WTC11 (cell line): Measurements from ENCODE around the gene AKAP11. TPM values are rescaled to one million over a fixed set of nuclear protein-coding genes. Genes with fewer than 3 reads are reported as not detected.
A peak's percentile ranks its signal among the peaks of the same experiment; 100 is the strongest.

Experiments used
- ATAC-seq: fragments of 200-7000 bp; cut with Tn5 transposase; 2 replicates; pipeline ENCODE4 v1.10.0; 2021; ENCODE audit warnings: mild to moderate bottlenecking, moderate library complexity
- CTCF ChIA-PET: fragments of 300-600 bp; sonication (Branson Sonifier 250); formaldehyde crosslinking; loops from one replicate; lab custom pipeline; 2021; ENCODE audit warnings: antibody characterized with exemption; lab: Charles Lee
- POLR2A ChIA-PET: fragments of 350-600 bp; sonication (Branson Sonifier 250); formaldehyde crosslinking; loops from one replicate; lab custom pipeline; 2021; ENCODE audit warnings: antibody characterized with exemption; lab: Charles Lee
- DNase-seq: peaks from one replicate; pipeline ENCODE4 v3.0.0; 2021; ENCODE audit warnings: low spot score
- H3K27ac Mint-ChIP-seq: 2 replicates; pipeline ENCODE4 v1.8.0; 2021; ENCODE audit warnings: mixed read lengths
- H3K27me3 Mint-ChIP-seq: 2 replicates; pipeline ENCODE4 v1.8.0; 2021; ENCODE audit warnings: low read depth, mild to moderate bottlenecking, moderate library complexity, mixed read lengths
- H3K36me3 Mint-ChIP-seq: 2 replicates; pipeline ENCODE4 v1.8.0; 2021; ENCODE audit warnings: mixed read lengths
- H3K4me1 Mint-ChIP-seq: 2 replicates; pipeline ENCODE4 v1.8.0; 2022; ENCODE audit warnings: mixed read lengths
- H3K4me3 Mint-ChIP-seq: 2 replicates; pipeline ENCODE4 v1.8.0; 2021; ENCODE audit warnings: mild to moderate bottlenecking, moderate library complexity, mixed read lengths
- H3K9me3 Mint-ChIP-seq: 2 replicates; pipeline ENCODE4 v1.8.0; 2021; ENCODE audit warnings: mixed read lengths
- ATF1 ChIP-seq: sonication (generic); formaldehyde crosslinking; IDR thresholded peaks from 2 replicates; pipeline ENCODE4 v1.8.1; 2023; ENCODE audit warnings: mild to moderate bottlenecking, moderate library complexity, missing genetic modification reagents
- CBFB ChIP-seq: sonication (generic); formaldehyde crosslinking; IDR thresholded peaks from 2 replicates; pipeline ENCODE4 v1.8.1; 2022; ENCODE audit warnings: mild to moderate bottlenecking, low read depth, missing genetic modification reagents
- CREM ChIP-seq: sonication (generic); formaldehyde crosslinking; IDR thresholded peaks from 2 replicates; pipeline ENCODE4 v1.8.1; 2022; ENCODE audit warnings: mild to moderate bottlenecking, missing genetic modification reagents, moderate library complexity
- HMGA2 ChIP-seq: fragments of 250-450 bp; sonication (Bioruptor Pico); IDR thresholded peaks from 2 replicates; pipeline ENCODE4 v1.4.0; 2021; ENCODE audit warnings: mild to moderate bottlenecking, moderate library complexity
- JUN ChIP-seq: sonication (generic); formaldehyde crosslinking; IDR thresholded peaks from 2 replicates; pipeline ENCODE4 v1.8.0; 2023; ENCODE audit warnings: mild to moderate bottlenecking, missing genetic modification reagents
- MXD4 ChIP-seq: fragments of 250-450 bp; sonication (Bioruptor Pico); IDR thresholded peaks from 2 replicates; pipeline ENCODE4 v1.8.0; 2021; ENCODE audit warnings: mild to moderate bottlenecking, moderate library complexity, borderline replicate concordance
- NR2C2 ChIP-seq: sonication (generic); formaldehyde crosslinking; IDR thresholded peaks from 2 replicates; pipeline ENCODE4 v1.8.0; 2022; ENCODE audit warnings: mild to moderate bottlenecking, missing genetic modification reagents
- SMAD3 ChIP-seq: sonication (generic); formaldehyde crosslinking; IDR thresholded peaks from 2 replicates; pipeline ENCODE4 v1.8.0; 2022; ENCODE audit warnings: missing genetic modification reagents, mild to moderate bottlenecking, borderline replicate concordance
- SMAD4 ChIP-seq: sonication (generic); formaldehyde crosslinking; IDR thresholded peaks from 2 replicates; pipeline ENCODE4 v1.8.0; 2022; ENCODE audit warnings: mild to moderate bottlenecking, missing genetic modification reagents
- SOX15 ChIP-seq: fragments of 250-450 bp; sonication (Bioruptor Pico); IDR thresholded peaks from 2 replicates; pipeline ENCODE4 v1.9.0; 2021; ENCODE audit warnings: mild to moderate bottlenecking
- ZNF232 ChIP-seq: sonication (generic); formaldehyde crosslinking; IDR thresholded peaks from 2 replicates; pipeline ENCODE4 v1.8.0; 2022; ENCODE audit warnings: mild to moderate bottlenecking, missing genetic modification reagents
- total RNA-seq: library from RNA; stranded (reverse); gene quantifications from 3 replicates; pipeline ENCODE4 v1.2.3, GENCODE V29; 2021
- TF ChIP-seq, protein P1 (sequence below): sonication (generic); formaldehyde crosslinking; IDR thresholded peaks from 2 replicates; pipeline ENCODE4 v1.8.1; 2022; ENCODE audit warnings: mild to moderate bottlenecking, moderate library complexity, missing genetic modification reagents
- TF ChIP-seq, protein P2 (sequence below): sonication (generic); formaldehyde crosslinking; IDR thresholded peaks from 2 replicates; pipeline ENCODE4 v1.8.0; 2023; ENCODE audit warnings: missing genetic modification reagents, mild to moderate bottlenecking, borderline replicate concordance
- TF ChIP-seq, protein P3 (sequence below): sonication (generic); formaldehyde crosslinking; IDR thresholded peaks from 2 replicates; pipeline ENCODE4 v1.8.1; 2023; ENCODE audit warnings: mild to moderate bottlenecking, missing genetic modification reagents, borderline replicate concordance
- TF ChIP-seq, protein P4 (sequence below): sonication (generic); formaldehyde crosslinking; IDR thresholded peaks from 2 replicates; pipeline ENCODE4 v1.8.0; 2023; ENCODE audit warnings: missing genetic modification reagents
- TF ChIP-seq, protein P5 (sequence below): fragments of 250-450 bp; sonication (Bioruptor Pico); IDR thresholded peaks from 2 replicates; pipeline ENCODE4 v1.8.0; 2021; ENCODE audit warnings: mild to moderate bottlenecking
- TF ChIP-seq, protein P6 (sequence below): sonication (generic); formaldehyde crosslinking; IDR thresholded peaks from 2 replicates; pipeline ENCODE4 v1.8.1; 2022; ENCODE audit warnings: missing genetic modification reagents, borderline replicate concordance
- TF ChIP-seq, protein P7 (sequence below): fragments of 250-450 bp; sonication (Bioruptor Pico); IDR thresholded peaks from 2 replicates; pipeline ENCODE4 v2.1.2; 2022; ENCODE audit warnings: mild to moderate bottlenecking, moderate library complexity

AKAP11 gene
- total RNA-seq, 1 experiment from 2014 or later: 16.7 TPM

DNA sequence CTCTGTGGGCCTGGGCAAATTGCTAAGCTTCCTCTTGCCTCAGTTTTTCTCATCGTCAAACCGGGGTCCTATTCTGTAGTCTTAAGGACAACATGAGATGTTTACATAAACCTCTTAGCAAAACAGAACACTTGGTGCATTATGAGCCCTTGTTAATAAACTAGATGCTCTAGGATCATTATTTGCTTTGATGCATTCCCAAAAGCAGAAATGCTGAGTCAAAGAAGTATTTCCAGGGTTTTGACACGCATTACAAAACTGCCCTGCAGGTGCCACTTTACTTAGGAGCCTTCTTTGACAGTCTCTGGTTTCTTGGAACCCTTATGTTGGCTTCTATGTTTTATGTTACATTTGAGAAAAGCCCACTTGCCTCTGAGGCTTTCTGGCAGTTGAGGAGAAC is 12.1 kb downstream of the AKAP11 start:
- TF ChIP-seq, protein P1, sequence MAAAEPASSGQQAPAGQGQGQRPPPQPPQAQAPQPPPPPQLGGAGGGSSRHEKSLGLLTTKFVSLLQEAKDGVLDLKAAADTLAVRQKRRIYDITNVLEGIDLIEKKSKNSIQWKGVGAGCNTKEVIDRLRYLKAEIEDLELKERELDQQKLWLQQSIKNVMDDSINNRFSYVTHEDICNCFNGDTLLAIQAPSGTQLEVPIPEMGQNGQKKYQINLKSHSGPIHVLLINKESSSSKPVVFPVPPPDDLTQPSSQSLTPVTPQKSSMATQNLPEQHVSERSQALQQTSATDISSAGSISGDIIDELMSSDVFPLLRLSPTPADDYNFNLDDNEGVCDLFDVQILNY (CRISPR knock-in tag): no peak
- TF ChIP-seq CREM (CRISPR knock-in tag) (no peak), ATF1 (no peak), SMAD4 (CRISPR knock-in tag) (no peak), SMAD3 (CRISPR knock-in tag) (no peak), HMGA2 (no peak), CBFB (CRISPR knock-in tag) (no peak), MXD4 (no peak)
- ATAC-seq: no peak
- Mint-ChIP-seq H3K4me3 (no peak overlapping the region), H3K4me1 (peaks cover 23% of the 10 kb centered on the region), H3K27ac (peak overlapping the region; percentile 66; the same call in 1 of the 2 replicates), H3K27me3 (no peaks in the 10 kb centered on the region), H3K36me3 (peaks cover 19% of the 10 kb centered on the region), H3K9me3 (no peaks in the 10 kb centered on the region)
- POLR2A ChIA-PET: no interaction called here
- CTCF ChIA-PET: interaction anchor here (1.0 kb wide), 1 partner anchor 12 kb away, joined by 3 read pairs; the partner anchor contains the start of gene AKAP11
- no peak for DNase-seq

DNA sequence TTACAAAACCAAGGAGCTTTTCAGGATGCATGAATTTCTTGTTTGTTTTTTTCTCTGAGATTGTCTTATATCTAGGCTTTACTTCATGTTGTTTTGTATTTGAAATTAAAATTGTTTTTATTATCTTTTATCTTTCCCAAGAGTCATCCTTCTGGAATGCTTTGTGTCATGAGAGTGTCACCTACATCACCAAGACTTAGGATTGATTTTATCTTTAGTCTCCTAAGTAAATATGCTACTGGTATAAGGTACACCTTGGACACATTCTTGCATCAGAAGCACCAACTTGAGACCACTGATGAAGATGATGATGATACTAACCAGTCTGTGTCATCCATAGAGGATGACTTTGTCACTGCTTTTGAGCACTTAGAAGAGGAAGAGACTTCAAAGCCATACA is 26.4 kb downstream of the AKAP11 start:
- H3K4me1 Mint-ChIP-seq: no peaks in the 10 kb centered on the region
- CTCF ChIA-PET: no interaction called here
- no peak overlapping the region for H3K4me3 Mint-ChIP-seq
- DNase-seq: no peak
- TF ChIP-seq, protein P2, sequence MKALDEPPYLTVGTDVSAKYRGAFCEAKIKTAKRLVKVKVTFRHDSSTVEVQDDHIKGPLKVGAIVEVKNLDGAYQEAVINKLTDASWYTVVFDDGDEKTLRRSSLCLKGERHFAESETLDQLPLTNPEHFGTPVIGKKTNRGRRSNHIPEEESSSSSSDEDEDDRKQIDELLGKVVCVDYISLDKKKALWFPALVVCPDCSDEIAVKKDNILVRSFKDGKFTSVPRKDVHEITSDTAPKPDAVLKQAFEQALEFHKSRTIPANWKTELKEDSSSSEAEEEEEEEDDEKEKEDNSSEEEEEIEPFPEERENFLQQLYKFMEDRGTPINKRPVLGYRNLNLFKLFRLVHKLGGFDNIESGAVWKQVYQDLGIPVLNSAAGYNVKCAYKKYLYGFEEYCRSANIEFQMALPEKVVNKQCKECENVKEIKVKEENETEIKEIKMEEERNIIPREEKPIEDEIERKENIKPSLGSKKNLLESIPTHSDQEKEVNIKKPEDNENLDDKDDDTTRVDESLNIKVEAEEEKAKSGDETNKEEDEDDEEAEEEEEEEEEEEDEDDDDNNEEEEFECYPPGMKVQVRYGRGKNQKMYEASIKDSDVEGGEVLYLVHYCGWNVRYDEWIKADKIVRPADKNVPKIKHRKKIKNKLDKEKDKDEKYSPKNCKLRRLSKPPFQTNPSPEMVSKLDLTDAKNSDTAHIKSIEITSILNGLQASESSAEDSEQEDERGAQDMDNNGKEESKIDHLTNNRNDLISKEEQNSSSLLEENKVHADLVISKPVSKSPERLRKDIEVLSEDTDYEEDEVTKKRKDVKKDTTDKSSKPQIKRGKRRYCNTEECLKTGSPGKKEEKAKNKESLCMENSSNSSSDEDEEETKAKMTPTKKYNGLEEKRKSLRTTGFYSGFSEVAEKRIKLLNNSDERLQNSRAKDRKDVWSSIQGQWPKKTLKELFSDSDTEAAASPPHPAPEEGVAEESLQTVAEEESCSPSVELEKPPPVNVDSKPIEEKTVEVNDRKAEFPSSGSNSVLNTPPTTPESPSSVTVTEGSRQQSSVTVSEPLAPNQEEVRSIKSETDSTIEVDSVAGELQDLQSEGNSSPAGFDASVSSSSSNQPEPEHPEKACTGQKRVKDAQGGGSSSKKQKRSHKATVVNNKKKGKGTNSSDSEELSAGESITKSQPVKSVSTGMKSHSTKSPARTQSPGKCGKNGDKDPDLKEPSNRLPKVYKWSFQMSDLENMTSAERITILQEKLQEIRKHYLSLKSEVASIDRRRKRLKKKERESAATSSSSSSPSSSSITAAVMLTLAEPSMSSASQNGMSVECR: no peak
- TF ChIP-seq, all 79 proteins: peak for 0
- POLR2A ChIA-PET: no interaction called here
- no peaks in the 10 kb centered on the region for H3K9me3 Mint-ChIP-seq
- peaks cover 62% of the 10 kb centered on the region for H3K36me3 Mint-ChIP-seq
- no peaks in the 10 kb centered on the region for H3K27me3 Mint-ChIP-seq
- ATAC-seq: no peak
- no peak overlapping the region for H3K27ac Mint-ChIP-seq

DNA sequence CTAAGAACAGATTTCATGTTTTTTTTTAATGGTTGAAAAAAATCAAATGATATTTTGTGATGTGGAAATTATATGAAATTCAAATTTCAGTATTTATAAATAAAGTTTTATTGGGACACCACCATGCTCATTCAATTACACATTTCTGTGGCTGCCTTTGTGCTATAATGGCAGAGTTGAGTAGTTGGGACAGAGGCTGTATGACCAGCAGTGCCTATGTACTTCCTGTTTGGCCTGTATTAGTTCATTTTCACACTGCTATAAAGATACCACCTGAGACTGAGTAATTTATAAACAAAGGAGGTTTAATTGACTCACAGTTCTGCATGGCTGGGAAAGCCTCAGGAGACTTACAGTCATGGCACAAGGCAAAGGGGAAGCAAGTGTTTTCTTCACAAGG is 33.6 kb downstream of the AKAP11 start:
- DNase-seq (no peak), ATAC-seq (no peak)
- Mint-ChIP-seq H3K27me3 (no peaks in the 10 kb centered on the region), H3K4me3 (no peak overlapping the region), H3K4me1 (no peaks in the 10 kb centered on the region), H3K36me3 (peaks cover 49% of the 10 kb centered on the region), H3K27ac (no peak overlapping the region), H3K9me3 (no peaks in the 10 kb centered on the region)
- POLR2A ChIA-PET: no interaction called here
- CTCF ChIA-PET: interaction anchor here (0.6 kb wide), 1 partner anchor 499 kb away, joined by 3 read pairs; no protein-coding TSS in a partner anchor
- TF ChIP-seq, protein P3, sequence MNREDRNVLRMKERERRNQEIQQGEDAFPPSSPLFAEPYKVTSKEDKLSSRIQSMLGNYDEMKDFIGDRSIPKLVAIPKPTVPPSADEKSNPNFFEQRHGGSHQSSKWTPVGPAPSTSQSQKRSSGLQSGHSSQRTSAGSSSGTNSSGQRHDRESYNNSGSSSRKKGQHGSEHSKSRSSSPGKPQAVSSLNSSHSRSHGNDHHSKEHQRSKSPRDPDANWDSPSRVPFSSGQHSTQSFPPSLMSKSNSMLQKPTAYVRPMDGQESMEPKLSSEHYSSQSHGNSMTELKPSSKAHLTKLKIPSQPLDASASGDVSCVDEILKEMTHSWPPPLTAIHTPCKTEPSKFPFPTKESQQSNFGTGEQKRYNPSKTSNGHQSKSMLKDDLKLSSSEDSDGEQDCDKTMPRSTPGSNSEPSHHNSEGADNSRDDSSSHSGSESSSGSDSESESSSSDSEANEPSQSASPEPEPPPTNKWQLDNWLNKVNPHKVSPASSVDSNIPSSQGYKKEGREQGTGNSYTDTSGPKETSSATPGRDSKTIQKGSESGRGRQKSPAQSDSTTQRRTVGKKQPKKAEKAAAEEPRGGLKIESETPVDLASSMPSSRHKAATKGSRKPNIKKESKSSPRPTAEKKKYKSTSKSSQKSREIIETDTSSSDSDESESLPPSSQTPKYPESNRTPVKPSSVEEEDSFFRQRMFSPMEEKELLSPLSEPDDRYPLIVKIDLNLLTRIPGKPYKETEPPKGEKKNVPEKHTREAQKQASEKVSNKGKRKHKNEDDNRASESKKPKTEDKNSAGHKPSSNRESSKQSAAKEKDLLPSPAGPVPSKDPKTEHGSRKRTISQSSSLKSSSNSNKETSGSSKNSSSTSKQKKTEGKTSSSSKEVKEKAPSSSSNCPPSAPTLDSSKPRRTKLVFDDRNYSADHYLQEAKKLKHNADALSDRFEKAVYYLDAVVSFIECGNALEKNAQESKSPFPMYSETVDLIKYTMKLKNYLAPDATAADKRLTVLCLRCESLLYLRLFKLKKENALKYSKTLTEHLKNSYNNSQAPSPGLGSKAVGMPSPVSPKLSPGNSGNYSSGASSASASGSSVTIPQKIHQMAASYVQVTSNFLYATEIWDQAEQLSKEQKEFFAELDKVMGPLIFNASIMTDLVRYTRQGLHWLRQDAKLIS: no peak
- TF ChIP-seq, protein P4, sequence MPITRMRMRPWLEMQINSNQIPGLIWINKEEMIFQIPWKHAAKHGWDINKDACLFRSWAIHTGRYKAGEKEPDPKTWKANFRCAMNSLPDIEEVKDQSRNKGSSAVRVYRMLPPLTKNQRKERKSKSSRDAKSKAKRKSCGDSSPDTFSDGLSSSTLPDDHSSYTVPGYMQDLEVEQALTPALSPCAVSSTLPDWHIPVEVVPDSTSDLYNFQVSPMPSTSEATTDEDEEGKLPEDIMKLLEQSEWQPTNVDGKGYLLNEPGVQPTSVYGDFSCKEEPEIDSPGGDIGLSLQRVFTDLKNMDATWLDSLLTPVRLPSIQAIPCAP (CRISPR knock-in tag): no peak
- TF ChIP-seq, protein P5, sequence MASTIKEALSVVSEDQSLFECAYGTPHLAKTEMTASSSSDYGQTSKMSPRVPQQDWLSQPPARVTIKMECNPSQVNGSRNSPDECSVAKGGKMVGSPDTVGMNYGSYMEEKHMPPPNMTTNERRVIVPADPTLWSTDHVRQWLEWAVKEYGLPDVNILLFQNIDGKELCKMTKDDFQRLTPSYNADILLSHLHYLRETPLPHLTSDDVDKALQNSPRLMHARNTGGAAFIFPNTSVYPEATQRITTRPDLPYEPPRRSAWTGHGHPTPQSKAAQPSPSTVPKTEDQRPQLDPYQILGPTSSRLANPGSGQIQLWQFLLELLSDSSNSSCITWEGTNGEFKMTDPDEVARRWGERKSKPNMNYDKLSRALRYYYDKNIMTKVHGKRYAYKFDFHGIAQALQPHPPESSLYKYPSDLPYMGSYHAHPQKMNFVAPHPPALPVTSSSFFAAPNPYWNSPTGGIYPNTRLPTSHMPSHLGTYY (CRISPR knock-in tag): no peak
- TF ChIP-seq JUN (CRISPR knock-in tag): no peak
- no peak for TF ChIP-seq NR2C2 (CRISPR knock-in tag)
- TF ChIP-seq, protein P6, sequence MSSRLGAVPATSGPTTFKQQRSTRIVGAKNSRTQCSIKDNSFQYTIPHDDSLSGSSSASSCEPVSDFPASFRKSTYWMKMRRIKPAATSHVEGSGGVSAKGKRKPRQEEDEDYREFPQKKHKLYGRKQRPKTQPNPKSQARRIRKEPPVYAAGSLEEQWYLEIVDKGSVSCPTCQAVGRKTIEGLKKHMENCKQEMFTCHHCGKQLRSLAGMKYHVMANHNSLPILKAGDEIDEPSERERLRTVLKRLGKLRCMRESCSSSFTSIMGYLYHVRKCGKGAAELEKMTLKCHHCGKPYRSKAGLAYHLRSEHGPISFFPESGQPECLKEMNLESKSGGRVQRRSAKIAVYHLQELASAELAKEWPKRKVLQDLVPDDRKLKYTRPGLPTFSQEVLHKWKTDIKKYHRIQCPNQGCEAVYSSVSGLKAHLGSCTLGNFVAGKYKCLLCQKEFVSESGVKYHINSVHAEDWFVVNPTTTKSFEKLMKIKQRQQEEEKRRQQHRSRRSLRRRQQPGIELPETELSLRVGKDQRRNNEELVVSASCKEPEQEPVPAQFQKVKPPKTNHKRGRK (CRISPR knock-in tag): no peak
- no peak for TF ChIP-seq ZNF232
- no peak for TF ChIP-seq SOX15 (CRISPR knock-in tag)
- TF ChIP-seq, protein P7, sequence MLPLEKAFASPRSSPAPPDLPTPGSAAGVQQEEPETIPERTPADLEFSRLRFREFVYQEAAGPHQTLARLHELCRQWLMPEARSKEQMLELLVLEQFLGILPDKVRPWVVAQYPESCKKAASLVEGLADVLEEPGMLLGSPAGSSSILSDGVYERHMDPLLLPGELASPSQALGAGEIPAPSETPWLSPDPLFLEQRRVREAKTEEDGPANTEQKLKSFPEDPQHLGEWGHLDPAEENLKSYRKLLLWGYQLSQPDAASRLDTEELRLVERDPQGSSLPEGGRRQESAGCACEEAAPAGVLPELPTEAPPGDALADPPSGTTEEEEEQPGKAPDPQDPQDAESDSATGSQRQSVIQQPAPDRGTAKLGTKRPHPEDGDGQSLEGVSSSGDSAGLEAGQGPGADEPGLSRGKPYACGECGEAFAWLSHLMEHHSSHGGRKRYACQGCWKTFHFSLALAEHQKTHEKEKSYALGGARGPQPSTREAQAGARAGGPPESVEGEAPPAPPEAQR (CRISPR knock-in tag): no peak
